ENCODE results near the gene CIRBP. TPM values are rescaled to one million over a fixed set of nuclear protein-coding genes. Genes with fewer than 3 reads are reported as not detected.

CIRBP gene
- total and polyA plus RNA-seq, 9 of the 15 experiments (the other 6 are each of a cell fraction or from before 2014, with no cell fraction given) = 20.5 to 327 (median 176) TPM

- peak; percentile 78 for TF ChIP-seq ARID4B (CRISPR knock-in tag; IDR thresholded peaks at IDR 0.05)
- TF ChIP-seq NFE2L1 (tag; IDR thresholded peaks at IDR 0.05; ENCODE audit: borderline replicate concordance, low read depth) = no peak
- TF ChIP-seq PTRF (tag; IDR thresholded peaks at IDR 0.05) = no peak
- no peak for TF ChIP-seq ZNF124 (CRISPR knock-in tag; IDR thresholded peaks at IDR 0.05)
- no peak for TF ChIP-seq NCOA6 (IDR thresholded peaks at IDR 0.05)
- TF ChIP-seq EGR1 (conservative IDR thresholded peaks at IDR 0.05) = peak; percentile 86
- no peak for TF ChIP-seq ZNF766 (CRISPR knock-in tag; conservative IDR thresholded peaks at IDR 0.05)
- no peak for TF ChIP-seq ZNF121 (CRISPR knock-in tag; conservative IDR thresholded peaks at IDR 0.05)
- TF ChIP-seq ELF4 (CRISPR knock-in tag; IDR thresholded peaks at IDR 0.05) = 0 out of 2 replicates have a peak, but pooled peaks have one; percentile 23
- no peak for TF ChIP-seq CREB3 (tag; conservative IDR thresholded peaks at IDR 0.05; ENCODE audit: low read depth)
- TF ChIP-seq ZBED1 (IDR thresholded peaks at IDR 0.05) = no peak
- TF ChIP-seq NBN (IDR thresholded peaks at IDR 0.05; ENCODE audit: low read depth) = no peak; the same call in 1 of the 2 replicates
- no peak for TF ChIP-seq ZNF586 (CRISPR knock-in tag; conservative IDR thresholded peaks at IDR 0.05)
- no peak for TF ChIP-seq CHD1 (IDR thresholded peaks at IDR 0.05; ENCODE audit: low read length)
- no peak for TF ChIP-seq TGIF2 (CRISPR knock-in tag; IDR thresholded peaks at IDR 0.05)
- peak; percentile 91 for TF ChIP-seq JUNB (CRISPR knock-in tag; conservative IDR thresholded peaks at IDR 0.05)
- no peak for TF ChIP-seq USF2 (CRISPR knock-in tag; IDR thresholded peaks at IDR 0.05)
- no peak for TF ChIP-seq DACH1 (IDR thresholded peaks at IDR 0.05; ENCODE audit: partially characterized antibody)
- TF ChIP-seq MYBL2 (IDR thresholded peaks at IDR 0.05; ENCODE audit: low read depth) = no peak
- TF ChIP-seq MYBL2 (CRISPR knock-in tag; IDR thresholded peaks at IDR 0.05; ENCODE audit: borderline replicate concordance) = no peak
- TF ChIP-seq NR2F6 (CRISPR knock-in tag; IDR thresholded peaks at IDR 0.05) = no peak
- no peak for TF ChIP-seq HNRNPH1 (optimal IDR thresholded peaks at IDR 0.05; ENCODE audit: low read depth, low read length)
- TF ChIP-seq HNRNPLL (IDR thresholded peaks at IDR 0.05; ENCODE audit: low read depth, low read length, poor library complexity, severe bottlenecking) = peak; percentile 93
- TF ChIP-seq SIRT6 (IDR thresholded peaks at IDR 0.05; ENCODE audit: low read depth, low read length) = no peak
Measured at GRCh38 chr19:1239796-1240737, 29.1 kb upstream of the CIRBP start (continued).

Data from K562 (cell line).